Measurements from ENCODE around the gene MPPED2. TPM values are rescaled to one million over a fixed set of nuclear protein-coding genes. Genes with fewer than 3 reads are reported as not detected.

Gene MPPED2
- total RNA-seq, 4 donors from 2014 or later: 0.51 to 19.5 (median 9.3) TPM

DNA sequence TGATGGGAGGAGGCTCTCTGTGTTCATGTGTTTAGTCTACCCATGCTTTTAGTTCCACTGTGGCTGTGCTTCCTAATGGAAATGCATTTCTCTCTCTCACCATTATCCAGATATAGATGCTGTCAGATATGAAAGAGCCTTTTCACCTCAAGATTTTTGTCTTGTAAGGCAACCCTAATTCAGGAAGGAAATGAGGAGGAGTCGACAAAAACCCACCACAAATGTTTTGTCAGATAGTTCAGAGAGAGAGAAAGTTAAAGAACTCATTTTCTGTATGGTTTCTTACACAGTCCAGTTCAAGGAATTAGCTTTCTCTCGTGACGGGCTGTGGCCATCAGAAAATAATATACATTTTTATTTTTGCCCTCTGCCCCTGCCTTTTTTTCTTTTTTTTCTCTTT, 180.8 kb downstream of the MPPED2 start:
- no peak for DNase-seq
- H3K4me3 ChIP-seq: no peak overlapping the region
- TF ChIP-seq, protein P1, sequence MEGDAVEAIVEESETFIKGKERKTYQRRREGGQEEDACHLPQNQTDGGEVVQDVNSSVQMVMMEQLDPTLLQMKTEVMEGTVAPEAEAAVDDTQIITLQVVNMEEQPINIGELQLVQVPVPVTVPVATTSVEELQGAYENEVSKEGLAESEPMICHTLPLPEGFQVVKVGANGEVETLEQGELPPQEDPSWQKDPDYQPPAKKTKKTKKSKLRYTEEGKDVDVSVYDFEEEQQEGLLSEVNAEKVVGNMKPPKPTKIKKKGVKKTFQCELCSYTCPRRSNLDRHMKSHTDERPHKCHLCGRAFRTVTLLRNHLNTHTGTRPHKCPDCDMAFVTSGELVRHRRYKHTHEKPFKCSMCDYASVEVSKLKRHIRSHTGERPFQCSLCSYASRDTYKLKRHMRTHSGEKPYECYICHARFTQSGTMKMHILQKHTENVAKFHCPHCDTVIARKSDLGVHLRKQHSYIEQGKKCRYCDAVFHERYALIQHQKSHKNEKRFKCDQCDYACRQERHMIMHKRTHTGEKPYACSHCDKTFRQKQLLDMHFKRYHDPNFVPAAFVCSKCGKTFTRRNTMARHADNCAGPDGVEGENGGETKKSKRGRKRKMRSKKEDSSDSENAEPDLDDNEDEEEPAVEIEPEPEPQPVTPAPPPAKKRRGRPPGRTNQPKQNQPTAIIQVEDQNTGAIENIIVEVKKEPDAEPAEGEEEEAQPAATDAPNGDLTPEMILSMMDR (IDR thresholded peaks at IDR 0.05): no peak
- no peak for TF ChIP-seq POLR2A (IDR thresholded peaks at IDR 0.05)

DNA sequence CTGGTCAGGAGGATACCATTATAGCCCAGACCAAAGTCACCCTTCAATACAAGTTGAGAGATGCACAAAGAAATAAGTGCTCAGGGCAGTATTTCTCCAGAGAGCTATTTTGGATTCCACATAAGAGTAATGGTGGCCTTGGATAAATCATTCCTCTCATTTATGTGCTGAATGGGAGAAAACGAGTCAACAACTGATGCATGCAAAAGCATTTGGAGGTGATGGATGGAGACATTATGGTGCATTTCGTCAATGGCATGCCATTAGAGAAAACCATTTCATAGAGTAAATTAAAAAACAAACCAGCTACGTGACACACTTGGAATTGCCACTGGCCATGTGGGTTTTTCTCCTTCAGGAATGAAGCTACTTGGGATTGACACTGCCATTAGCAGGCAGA, 182.0 kb downstream of the MPPED2 start:
- no peak overlapping the region for H3K4me3 ChIP-seq
- TF ChIP-seq, protein P1 (IDR thresholded peaks at IDR 0.05): no peak
- TF ChIP-seq POLR2A (IDR thresholded peaks at IDR 0.05): no peak
- no peaks in the 10 kb centered on the region for H3K36me3 ChIP-seq
- no peak overlapping the region for H3K27ac ChIP-seq
- no peak for DNase-seq
- H3K27me3 ChIP-seq: no peaks in the 10 kb centered on the region
- no peaks in the 10 kb centered on the region for H3K9me3 ChIP-seq
- intact Hi-C loops (cut with DNase I; ENCODE audit: low total_unique reads): no loop called here
- no peaks in the 10 kb centered on the region for H3K4me1 ChIP-seq

More for the DNA sequence above, 180.8 kb downstream of the MPPED2 start:
- H3K27me3 ChIP-seq: no peaks in the 10 kb centered on the region
- intact Hi-C loops (cut with DNase I; ENCODE audit: low total_unique reads): no loop called here
- H3K9me3 ChIP-seq: no peaks in the 10 kb centered on the region
- no peaks in the 10 kb centered on the region for H3K36me3 ChIP-seq
- H3K4me1 ChIP-seq: no peaks in the 10 kb centered on the region
- H3K27ac ChIP-seq: no peak overlapping the region

DNA sequence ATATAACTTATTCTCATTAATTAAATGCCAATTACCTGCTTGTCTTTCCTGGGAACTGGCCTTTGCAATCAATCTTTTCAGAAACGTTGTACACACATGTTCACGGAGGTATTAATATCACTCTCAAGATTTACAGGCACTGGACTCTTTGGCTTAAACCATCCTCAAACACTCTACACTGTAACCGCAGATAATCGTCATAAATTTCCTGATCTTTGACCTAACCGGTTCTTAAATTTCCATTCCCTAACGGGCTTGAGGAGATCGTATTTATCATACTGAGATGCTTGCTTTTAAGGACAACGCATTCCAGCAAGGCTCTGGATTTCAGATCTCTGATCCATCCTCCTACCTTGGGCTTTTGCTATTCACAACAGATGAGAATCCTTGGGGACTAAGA, 190.4 kb downstream of the MPPED2 start:
- TF ChIP-seq, protein P1 (IDR thresholded peaks at IDR 0.05): no peak
- TF ChIP-seq POLR2A (IDR thresholded peaks at IDR 0.05): no peak
- Histone ChIP-seq H3K27ac (no peak overlapping the region), H3K27me3 (no peaks in the 10 kb centered on the region), H3K36me3 (no peaks in the 10 kb centered on the region), H3K4me3 (no peak overlapping the region), H3K4me1 (no peaks in the 10 kb centered on the region), H3K9me3 (no peaks in the 10 kb centered on the region)
- intact Hi-C loops (cut with DNase I; ENCODE audit: low total_unique reads): no loop called here
- no peak for DNase-seq

DNA sequence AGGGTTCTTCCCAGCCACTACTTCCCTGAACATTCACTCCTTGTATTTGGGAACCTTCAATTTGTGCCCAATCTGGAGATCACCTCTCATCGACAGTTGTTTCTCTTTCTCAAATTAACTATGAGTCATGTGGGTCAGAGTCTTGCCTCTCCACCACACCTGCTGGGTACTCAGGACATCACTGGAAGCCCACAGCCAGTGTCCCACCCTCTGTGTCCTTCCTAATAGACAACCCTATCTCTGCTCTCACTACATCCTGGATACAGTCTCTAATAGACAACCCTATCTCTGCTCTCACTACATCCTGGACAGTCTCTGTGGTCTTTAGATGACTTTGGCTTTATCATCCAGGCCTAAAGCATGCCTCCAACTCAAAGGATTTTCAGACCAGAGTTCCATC, 193.1 kb downstream of the MPPED2 start:
- no peak for DNase-seq
- TF ChIP-seq, protein P1 (IDR thresholded peaks at IDR 0.05): no peak
- TF ChIP-seq POLR2A (IDR thresholded peaks at IDR 0.05): no peak
- Histone ChIP-seq H3K4me1 (no peaks in the 10 kb centered on the region), H3K27me3 (no peaks in the 10 kb centered on the region), H3K27ac (no peak overlapping the region), H3K4me3 (no peak overlapping the region), H3K36me3 (no peaks in the 10 kb centered on the region), H3K9me3 (no peaks in the 10 kb centered on the region)
- intact Hi-C loops (cut with DNase I; ENCODE audit: low total_unique reads): no loop called here

DNA sequence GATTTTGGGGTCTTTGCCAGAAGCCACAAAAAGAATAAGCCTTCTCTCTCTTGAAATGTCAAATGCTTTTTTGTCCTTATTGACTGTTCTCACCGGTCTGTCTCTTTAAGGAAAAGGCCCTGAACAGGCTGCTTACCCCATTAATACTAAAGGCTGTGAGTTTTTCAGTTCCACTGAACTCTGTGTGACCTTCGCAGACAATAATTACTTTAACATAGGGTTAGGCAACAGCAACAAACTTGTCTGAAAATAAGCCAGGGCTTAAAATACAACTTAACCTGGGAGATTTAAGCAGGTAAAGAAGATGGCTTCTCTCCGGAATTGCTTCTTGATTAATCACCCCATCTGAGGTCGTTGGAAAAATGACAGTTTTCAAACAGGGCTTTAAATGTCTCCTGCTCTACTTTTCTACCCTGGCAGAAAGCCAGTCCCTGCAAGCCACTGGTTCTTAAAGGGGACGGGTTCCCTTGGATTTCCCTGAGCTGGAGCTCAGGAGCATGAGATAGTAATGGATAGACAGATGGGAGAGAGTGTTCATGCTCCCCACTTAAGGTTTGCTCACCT, 193.8 kb downstream of the MPPED2 start:
- DNase-seq: no peak
- intact Hi-C loops (cut with DNase I; ENCODE audit: low total_unique reads): no loop called here
- Histone ChIP-seq H3K4me3 (no peak overlapping the region), H3K27me3 (no peaks in the 10 kb centered on the region), H3K9me3 (no peaks in the 10 kb centered on the region), H3K36me3 (no peaks in the 10 kb centered on the region), H3K4me1 (no peaks in the 10 kb centered on the region), H3K27ac (no peak overlapping the region)
- TF ChIP-seq, protein P1 (IDR thresholded peaks at IDR 0.05): no peak
- TF ChIP-seq POLR2A (IDR thresholded peaks at IDR 0.05): no peak
